Suprapubic skin (tissue), 4 donors: ENCODE data around the gene RASA2.

Experiments used
- CTCF ChIP-seq, 2 donors: fragments of 200-600 bp in 1 of 2; fragments of 450-650 bp in 1 of 2; sonication (generic) in 1 of 2; IDR thresholded peaks; one replicate each; pipeline ENCODE4 v1.5.1; 2016 to 2019; ENCODE audit warnings: antibody characterized with exemption in 2 of 2, mild to moderate bottlenecking in 1 of 2, moderate library complexity in 1 of 2
- EP300 ChIP-seq: sonication (generic); formaldehyde crosslinking; IDR thresholded peaks from one replicate; pipeline ENCODE4 v1.6.1; 2017; ENCODE audit warnings: antibody characterized with exemption
- POLR2A ChIP-seq, 2 donors: fragments of 450-650 bp; IDR thresholded peaks; one replicate each; pipeline ENCODE4 v1.6.1; 2017; ENCODE audit warnings: antibody characterized with exemption in 2 of 2, mild to moderate bottlenecking in 2 of 2, moderate library complexity in 2 of 2
- POLR2AphosphoS5 ChIP-seq, 3 donors: sonication (generic); formaldehyde crosslinking; IDR thresholded peaks; one replicate each; pipeline ENCODE4 v1.6.1; 2017; ENCODE audit warnings: antibody characterized with exemption in 3 of 3

- TF ChIP-seq CTCF (IDR thresholded peaks at IDR 0.05) (no peak), POLR2AphosphoS5 (IDR thresholded peaks at IDR 0.05) (no peak), POLR2A (IDR thresholded peaks at IDR 0.05) (no peak), EP300 (no peak)
Observed at GRCh38 chr3:141524988-141525387, 38.2 kb downstream of the RASA2 start.
